Measurements from ENCODE around the gene CLK3. TPM values are rescaled to one million over a fixed set of nuclear protein-coding genes. Genes with fewer than 3 reads are reported as not detected.
A peak's percentile ranks its signal among the peaks of the same experiment; 100 is the strongest.

CLK3 gene
- total and polyA plus RNA-seq, 10 donors, result 54.0 to 229 (median 105) TPM

DNA sequence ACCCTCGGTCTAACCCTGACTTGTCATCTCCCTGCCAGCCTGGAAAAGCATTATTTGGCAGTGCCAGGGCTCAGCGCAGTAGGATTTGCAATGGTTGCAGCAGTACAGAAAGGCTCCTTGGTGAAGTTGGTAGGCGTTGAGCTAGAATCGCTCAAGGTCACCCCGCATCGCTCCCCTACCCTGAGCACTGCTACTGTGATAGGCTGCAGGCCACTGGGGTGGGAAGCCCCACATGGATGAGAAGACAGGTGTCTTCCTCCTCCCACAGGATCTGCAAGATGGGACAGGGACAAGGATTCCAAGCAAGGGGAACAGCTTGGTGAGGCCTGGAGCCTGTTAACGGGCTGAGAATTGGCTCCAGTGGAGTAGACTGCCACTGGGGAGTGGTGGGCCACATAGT is 10.7 kb downstream of the CLK3 start:
- TF ChIP-seq POLR2AphosphoS5 (IDR thresholded peaks at IDR 0.05), result peak in 1 of 3 donors; percentile 18
- TF ChIP-seq POLR2A (IDR thresholded peaks at IDR 0.05), result no peak
- TF ChIP-seq, protein P1, sequence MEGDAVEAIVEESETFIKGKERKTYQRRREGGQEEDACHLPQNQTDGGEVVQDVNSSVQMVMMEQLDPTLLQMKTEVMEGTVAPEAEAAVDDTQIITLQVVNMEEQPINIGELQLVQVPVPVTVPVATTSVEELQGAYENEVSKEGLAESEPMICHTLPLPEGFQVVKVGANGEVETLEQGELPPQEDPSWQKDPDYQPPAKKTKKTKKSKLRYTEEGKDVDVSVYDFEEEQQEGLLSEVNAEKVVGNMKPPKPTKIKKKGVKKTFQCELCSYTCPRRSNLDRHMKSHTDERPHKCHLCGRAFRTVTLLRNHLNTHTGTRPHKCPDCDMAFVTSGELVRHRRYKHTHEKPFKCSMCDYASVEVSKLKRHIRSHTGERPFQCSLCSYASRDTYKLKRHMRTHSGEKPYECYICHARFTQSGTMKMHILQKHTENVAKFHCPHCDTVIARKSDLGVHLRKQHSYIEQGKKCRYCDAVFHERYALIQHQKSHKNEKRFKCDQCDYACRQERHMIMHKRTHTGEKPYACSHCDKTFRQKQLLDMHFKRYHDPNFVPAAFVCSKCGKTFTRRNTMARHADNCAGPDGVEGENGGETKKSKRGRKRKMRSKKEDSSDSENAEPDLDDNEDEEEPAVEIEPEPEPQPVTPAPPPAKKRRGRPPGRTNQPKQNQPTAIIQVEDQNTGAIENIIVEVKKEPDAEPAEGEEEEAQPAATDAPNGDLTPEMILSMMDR (IDR thresholded peaks at IDR 0.05 in 8 of 11, conservative IDR thresholded peaks at IDR 0.05 in 3 of 11), result no peak
- peaks cover 13 to 88% (median 47%) of the 10 kb centered on the region in 6 donors for H3K4me1 ChIP-seq
- H3K36me3 ChIP-seq, result peaks cover 4 to 100% (median 99%) of the 10 kb centered on the region in 6 donors
- H3K4me3 ChIP-seq, result no peak overlapping the region
- no peak for DNase-seq
- intact Hi-C loops (cut with DNase I; ENCODE audit: low total_unique reads), result no loop called here
- no peaks in the 10 kb centered on the region for H3K27me3 ChIP-seq (replicated peaks in 1 of 7)
- WGBS, 5 donors, result 90 to 97% (median 94%) methylated on average over 4 to 7 of the region's 7 CpGs
- H3K9me3 ChIP-seq, result no peaks in the 10 kb centered on the region
- peak overlapping the region in 6 of 8 donors; percentile 2 to 81 (median 72) for H3K27ac ChIP-seq

DNA sequence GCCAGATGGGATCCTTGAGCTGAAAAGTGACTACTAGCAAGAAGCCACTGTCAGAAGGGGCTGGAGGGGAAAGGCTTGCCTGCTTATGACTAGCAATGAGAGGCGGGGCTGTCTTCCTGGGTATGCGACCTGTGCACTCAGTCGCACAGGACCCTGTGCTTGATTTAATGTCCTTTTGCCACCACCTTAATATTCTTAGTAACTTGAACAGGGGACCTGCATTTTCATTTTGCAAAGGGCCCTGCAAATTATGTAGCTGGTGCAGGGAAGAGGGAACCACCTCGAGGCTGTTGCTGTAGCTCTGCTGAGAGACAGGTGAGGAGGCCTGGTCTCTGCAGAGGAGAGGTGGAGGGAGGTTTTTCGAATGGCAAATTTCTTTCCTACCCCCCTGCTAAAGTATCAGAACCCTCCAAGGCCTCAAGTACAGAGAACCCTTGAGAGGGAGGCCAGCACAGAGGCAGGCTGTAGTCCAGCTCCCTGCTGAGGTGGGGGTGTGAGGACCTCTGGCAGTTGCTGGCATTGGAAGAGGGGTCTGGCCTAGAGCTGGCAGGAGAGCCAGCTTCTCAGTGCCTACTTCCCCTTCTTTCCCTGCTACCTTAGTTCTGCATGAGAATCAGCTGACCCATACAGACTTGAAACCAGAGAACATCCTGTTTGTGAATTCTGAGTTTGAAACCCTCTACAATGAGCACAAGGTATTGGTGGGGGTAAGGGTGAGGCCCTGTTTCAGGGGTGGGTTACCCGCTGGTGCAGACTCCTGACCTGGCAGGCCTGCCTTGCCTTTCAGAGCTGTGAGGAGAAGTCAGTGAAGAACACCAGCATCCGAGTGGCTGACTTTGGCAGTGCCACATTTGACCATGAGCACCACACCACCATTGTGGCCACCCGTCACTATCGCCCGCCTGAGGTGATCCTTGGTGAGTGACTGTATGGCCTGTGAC is 11.4 kb downstream of the CLK3 start:
- Histone ChIP-seq H3K4me3 (no peak overlapping the region), H3K36me3 (peaks cover 4 to 100% (median 92%) of the 10 kb centered on the region in 6 donors), H3K4me1 (peaks cover 13 to 88% (median 45%) of the 10 kb centered on the region in 6 donors), H3K27me3 (replicated peaks in 1 of 7) (no peaks in the 10 kb centered on the region), H3K9me3 (no peaks in the 10 kb centered on the region), H3K27ac (peak overlapping the region in 7 of 8 donors; percentile 2 to 81 (median 72))
- TF ChIP-seq, protein P1 (IDR thresholded peaks at IDR 0.05 in 8 of 11, conservative IDR thresholded peaks at IDR 0.05 in 3 of 11), result no peak
- peak; percentile 15 to 39 (median 36) for TF ChIP-seq POLR2AphosphoS5 (IDR thresholded peaks at IDR 0.05)
- WGBS, 5 donors, result 63 to 74% (median 72%) methylated on average over 7 to 10 of the region's 10 CpGs
- DNase-seq, result peak; percentile 79
- intact Hi-C loops (cut with DNase I; ENCODE audit: low total_unique reads), result no loop called here

DNA sequence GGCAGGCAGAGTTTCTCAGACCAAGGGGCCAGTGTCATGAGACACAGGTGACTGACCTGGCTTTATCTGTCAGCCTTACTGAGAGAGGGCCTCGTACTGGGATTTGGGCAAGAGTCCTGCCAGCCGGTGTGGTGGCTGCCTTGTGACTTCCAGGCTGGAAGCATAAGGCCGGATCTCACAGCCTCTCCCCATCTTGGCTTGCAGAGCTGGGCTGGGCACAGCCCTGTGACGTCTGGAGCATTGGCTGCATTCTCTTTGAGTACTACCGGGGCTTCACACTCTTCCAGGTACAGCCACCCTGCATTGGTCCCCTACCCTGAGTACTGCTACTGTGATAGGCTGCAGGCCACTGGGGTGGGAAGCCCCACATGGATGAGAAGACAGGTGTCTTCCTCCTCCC is 12.1 kb downstream of the CLK3 start:
- H3K36me3 ChIP-seq, result peaks cover 4 to 100% (median 92%) of the 10 kb centered on the region in 6 donors
- intact Hi-C loops (cut with DNase I; ENCODE audit: low total_unique reads), result no loop called here
- no peak for DNase-seq
- H3K9me3 ChIP-seq, result no peaks in the 10 kb centered on the region
- peaks cover 13 to 82% (median 45%) of the 10 kb centered on the region in 6 donors for H3K4me1 ChIP-seq
- H3K4me3 ChIP-seq, result no peak overlapping the region
- no peaks in the 10 kb centered on the region for H3K27me3 ChIP-seq (replicated peaks in 1 of 7)
- peak overlapping the region in 7 of 8 donors; percentile 2 to 81 (median 72) for H3K27ac ChIP-seq
- WGBS, 5 donors, result 76 to 92% (median 84%) methylated on average over 2 to 5 of the region's 5 CpGs
- TF ChIP-seq, protein P1 (IDR thresholded peaks at IDR 0.05 in 8 of 11, conservative IDR thresholded peaks at IDR 0.05 in 3 of 11), result no peak
- no peak for TF ChIP-seq POLR2A (IDR thresholded peaks at IDR 0.05)
- TF ChIP-seq POLR2AphosphoS5 (IDR thresholded peaks at IDR 0.05), result no peak

DNA sequence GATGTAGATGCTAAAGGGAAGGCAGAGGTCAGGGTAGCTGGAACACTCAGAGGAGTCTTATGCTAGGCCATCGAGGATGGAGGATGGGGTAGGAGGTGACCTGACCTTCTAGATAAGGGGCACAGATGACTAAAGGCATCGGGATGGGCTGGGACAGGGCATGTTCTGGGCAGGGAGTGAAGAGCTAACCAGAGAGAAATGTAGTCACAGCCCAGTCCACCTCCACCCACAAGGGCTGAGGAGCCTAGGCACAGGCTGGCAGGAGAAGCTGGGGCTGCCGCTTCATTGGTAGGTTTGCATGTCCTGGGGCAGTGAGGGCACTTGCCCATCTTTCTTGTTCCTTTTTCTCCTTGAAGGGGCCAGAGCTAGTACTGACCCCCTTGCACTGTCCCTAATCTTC is 12.6 kb downstream of the CLK3 start:
- peak overlapping the region in 6 of 8 donors; percentile 2 to 81 (median 72) for H3K27ac ChIP-seq
- intact Hi-C loops (cut with DNase I; ENCODE audit: low total_unique reads), result no loop called here
- no peak overlapping the region for H3K4me3 ChIP-seq
- H3K9me3 ChIP-seq, result no peaks in the 10 kb centered on the region
- DNase-seq, result no peak
- H3K36me3 ChIP-seq, result peaks cover 4 to 100% (median 92%) of the 10 kb centered on the region in 6 donors
- no peak for TF ChIP-seq POLR2A (IDR thresholded peaks at IDR 0.05)
- no peak for TF ChIP-seq POLR2AphosphoS5 (IDR thresholded peaks at IDR 0.05)
- TF ChIP-seq, protein P1 (IDR thresholded peaks at IDR 0.05 in 8 of 11, conservative IDR thresholded peaks at IDR 0.05 in 3 of 11), result no peak
- H3K27me3 ChIP-seq (replicated peaks in 1 of 7), result no peaks in the 10 kb centered on the region
- WGBS, 5 donors, result 77 to 85% (median 81%) methylated on average over 2 to 3 of the region's 3 CpGs
- peaks cover 13 to 78% (median 45%) of the 10 kb centered on the region in 6 donors for H3K4me1 ChIP-seq

All from spleen (tissue), 11 donors.